MCF 10A (cell line): ENCODE data around the gene SIM1. TPM values are rescaled to one million over a fixed set of nuclear protein-coding genes. Genes with fewer than 3 reads are reported as not detected.

Experiments
- BruUV-seq: library from RNA; stranded (reverse); fragments of 400-500 nt; replicated peaks from 2 replicates; lab custom pipeline; 2021; lab: Mats Ljungman, UMichigan
- CTCF ChIA-PET: fragments of 300-600 bp; sonication (Branson Sonifier 250); formaldehyde crosslinking; extraction: SDS; loops from one replicate; lab custom pipeline; 2021; ENCODE audit warnings: antibody characterized with exemption, inconsistent platforms; lab: Yijun Ruan, JAX
- POLR2A ChIA-PET: fragments of 300-600, 350-650 bp; sonication (Branson Sonifier 250); formaldehyde crosslinking; extraction: SDS; loops from one replicate; lab custom pipeline; 2020; ENCODE audit warnings: antibody characterized with exemption, inconsistent platforms; lab: Yijun Ruan, JAX
- DNase-seq: peaks from one replicate; pipeline ENCODE4 v3.0.0-alpha.2; 2018; ENCODE audit not compliant: unreplicated experiment
- H3K27ac Mint-ChIP-seq: one replicate; pipeline ENCODE4 v1.8.0; 2022; ENCODE audit warnings: mild to moderate bottlenecking, low read depth, mixed read lengths; ENCODE audit not compliant: unreplicated experiment
- H3K27me3 Mint-ChIP-seq: one replicate; pipeline ENCODE4 v1.8.0; 2022; ENCODE audit warnings: mixed read lengths; ENCODE audit not compliant: insufficient read depth, unreplicated experiment
- H3K36me3 Mint-ChIP-seq: one replicate; pipeline ENCODE4 v1.8.0; 2022; ENCODE audit warnings: mild to moderate bottlenecking, moderate library complexity, mixed read lengths; ENCODE audit not compliant: insufficient read depth, unreplicated experiment
- H3K4me1 Mint-ChIP-seq: one replicate; pipeline ENCODE4 v1.8.0; 2022; ENCODE audit warnings: mixed read lengths; ENCODE audit not compliant: insufficient read depth, unreplicated experiment
- H3K4me3 Mint-ChIP-seq: one replicate; pipeline ENCODE4 v1.8.0; 2022; ENCODE audit warnings: mild to moderate bottlenecking, moderate library complexity, mixed read lengths; ENCODE audit not compliant: unreplicated experiment
- H3K9me3 Mint-ChIP-seq: one replicate; pipeline ENCODE4 v1.8.0; 2022; ENCODE audit warnings: mixed read lengths; ENCODE audit not compliant: unreplicated experiment
- intact Hi-C: fragments of 100-400 bp; cut with micrococcal nuclease; formaldehyde crosslinking; loops from 2 replicates; pipeline ENCODE4 v1.14.1; 2022
- total RNA-seq: library from RNA; stranded (reverse); gene quantifications from 2 replicates; pipeline ENCODE4 v1.2.3, GENCODE V29; 2022
- TF ChIP-seq, protein P1 (sequence below): fragments of 200-600 bp; IDR thresholded peaks from one replicate; pipeline ENCODE4 v1.8.0; 2022; ENCODE audit warnings: antibody characterized with exemption, mild to moderate bottlenecking; ENCODE audit not compliant: unreplicated experiment

Gene SIM1
- total RNA-seq, 1 experiment from 2014 or later = not detected

DNA sequence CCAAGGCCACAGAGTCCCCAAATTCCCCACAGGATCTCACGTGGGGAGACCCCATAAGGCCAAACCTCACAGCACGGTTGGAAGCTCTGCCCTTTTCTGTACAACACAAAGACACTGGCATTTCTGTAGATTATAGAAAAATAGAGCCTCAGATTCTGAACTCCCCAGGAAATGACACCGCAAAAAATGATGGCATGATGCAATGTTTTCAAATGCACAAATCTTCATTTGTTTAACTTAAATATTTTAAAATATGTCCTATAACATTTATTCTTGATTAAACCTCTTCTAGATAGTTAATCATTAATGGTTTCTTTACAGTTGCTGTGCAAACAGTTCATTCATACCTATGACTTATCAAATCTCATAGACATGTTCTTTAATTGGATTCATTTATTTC, 33.8 kb downstream of the SIM1 start:
- intact Hi-C loops = no loop called here
- Mint-ChIP-seq H3K4me3 (no peak overlapping the region), H3K9me3 (no peaks in the 10 kb centered on the region), H3K27ac (no peak overlapping the region), H3K36me3 (no peaks in the 10 kb centered on the region), H3K27me3 (no peaks in the 10 kb centered on the region), H3K4me1 (peaks cover 4% of the 10 kb centered on the region)
- TF ChIP-seq, protein P1, sequence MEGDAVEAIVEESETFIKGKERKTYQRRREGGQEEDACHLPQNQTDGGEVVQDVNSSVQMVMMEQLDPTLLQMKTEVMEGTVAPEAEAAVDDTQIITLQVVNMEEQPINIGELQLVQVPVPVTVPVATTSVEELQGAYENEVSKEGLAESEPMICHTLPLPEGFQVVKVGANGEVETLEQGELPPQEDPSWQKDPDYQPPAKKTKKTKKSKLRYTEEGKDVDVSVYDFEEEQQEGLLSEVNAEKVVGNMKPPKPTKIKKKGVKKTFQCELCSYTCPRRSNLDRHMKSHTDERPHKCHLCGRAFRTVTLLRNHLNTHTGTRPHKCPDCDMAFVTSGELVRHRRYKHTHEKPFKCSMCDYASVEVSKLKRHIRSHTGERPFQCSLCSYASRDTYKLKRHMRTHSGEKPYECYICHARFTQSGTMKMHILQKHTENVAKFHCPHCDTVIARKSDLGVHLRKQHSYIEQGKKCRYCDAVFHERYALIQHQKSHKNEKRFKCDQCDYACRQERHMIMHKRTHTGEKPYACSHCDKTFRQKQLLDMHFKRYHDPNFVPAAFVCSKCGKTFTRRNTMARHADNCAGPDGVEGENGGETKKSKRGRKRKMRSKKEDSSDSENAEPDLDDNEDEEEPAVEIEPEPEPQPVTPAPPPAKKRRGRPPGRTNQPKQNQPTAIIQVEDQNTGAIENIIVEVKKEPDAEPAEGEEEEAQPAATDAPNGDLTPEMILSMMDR = no peak
- POLR2A ChIA-PET = interaction anchor here (0.7 kb wide), 1 partner anchor 293 kb away, joined by 3 read pairs; no protein-coding TSS in a partner anchor
- BruUV-seq = no TSS peak
- CTCF ChIA-PET = interaction anchor here (0.7 kb wide), 1 partner anchor 191 kb away, joined by 3 read pairs; no protein-coding TSS in a partner anchor
- DNase-seq = no peak

DNA sequence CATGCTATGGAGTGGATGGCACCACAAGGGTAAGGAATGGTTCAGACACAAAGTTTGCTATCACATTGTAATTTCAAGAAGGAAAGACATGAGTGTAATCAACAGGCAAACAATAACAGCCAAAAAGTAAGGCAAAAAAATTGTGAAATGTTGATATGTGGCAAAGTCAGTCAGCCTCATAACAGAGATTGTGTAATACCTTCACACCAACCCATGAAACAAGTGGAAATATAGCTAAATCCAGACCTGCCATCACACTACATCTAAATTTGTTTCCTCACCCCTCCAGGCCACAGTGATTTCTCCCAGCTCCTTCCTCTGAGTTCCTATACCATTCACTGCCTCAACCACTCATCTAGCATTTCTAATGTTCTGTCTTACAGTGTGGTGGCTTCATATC, 37.3 kb downstream of the SIM1 start:
- Mint-ChIP-seq H3K4me1 (no peaks in the 10 kb centered on the region), H3K9me3 (no peaks in the 10 kb centered on the region), H3K27me3 (no peaks in the 10 kb centered on the region), H3K36me3 (no peaks in the 10 kb centered on the region), H3K4me3 (no peak overlapping the region), H3K27ac (no peak overlapping the region)
- no TSS peak for BruUV-seq
- POLR2A ChIA-PET = no interaction called here
- DNase-seq = peak; percentile 13
- TF ChIP-seq, protein P1 = no peak
- CTCF ChIA-PET = no interaction called here
- intact Hi-C loops = no loop called here

DNA sequence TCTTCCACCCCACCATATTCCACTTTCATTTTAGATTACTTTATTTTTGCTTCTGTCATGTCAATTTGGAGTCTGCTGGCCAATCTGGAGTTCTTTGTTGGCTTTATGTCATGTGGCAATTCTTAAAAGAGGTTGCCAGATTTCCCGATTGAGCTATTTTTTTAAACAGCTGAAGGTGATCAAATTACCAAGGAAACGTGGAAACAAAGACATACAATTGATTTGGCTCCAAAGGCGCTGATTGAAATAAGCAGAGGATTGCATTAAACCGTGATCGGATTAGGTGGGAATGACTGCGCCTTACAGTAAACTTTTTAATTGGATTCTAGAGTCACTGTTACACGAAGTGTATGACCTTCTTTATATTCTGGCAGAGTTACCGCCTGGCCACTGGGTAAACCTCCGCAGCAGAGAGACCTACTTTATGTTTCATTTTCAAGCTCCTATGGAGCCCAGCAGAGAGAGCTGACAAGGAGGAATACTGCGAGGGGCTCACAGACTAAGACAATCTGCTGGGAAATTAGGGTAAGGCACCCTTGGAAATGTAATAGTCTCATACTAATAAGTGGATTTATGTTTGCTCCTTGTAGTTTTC, 37.9 kb downstream of the SIM1 start:
- TF ChIP-seq, protein P1 = no peak
- intact Hi-C loops = no loop called here
- H3K36me3 Mint-ChIP-seq = no peaks in the 10 kb centered on the region
- H3K4me1 Mint-ChIP-seq = no peaks in the 10 kb centered on the region
- ChIA-PET POLR2A (no interaction called here), CTCF (interaction anchor here (0.6 kb wide), 1 partner anchor 420 kb away, joined by 3 read pairs; no protein-coding TSS in a partner anchor)
- no peaks in the 10 kb centered on the region for H3K9me3 Mint-ChIP-seq
- no peak overlapping the region for H3K4me3 Mint-ChIP-seq
- no peak for DNase-seq
- no TSS peak for BruUV-seq
- no peak overlapping the region for H3K27ac Mint-ChIP-seq
- no peaks in the 10 kb centered on the region for H3K27me3 Mint-ChIP-seq

DNA sequence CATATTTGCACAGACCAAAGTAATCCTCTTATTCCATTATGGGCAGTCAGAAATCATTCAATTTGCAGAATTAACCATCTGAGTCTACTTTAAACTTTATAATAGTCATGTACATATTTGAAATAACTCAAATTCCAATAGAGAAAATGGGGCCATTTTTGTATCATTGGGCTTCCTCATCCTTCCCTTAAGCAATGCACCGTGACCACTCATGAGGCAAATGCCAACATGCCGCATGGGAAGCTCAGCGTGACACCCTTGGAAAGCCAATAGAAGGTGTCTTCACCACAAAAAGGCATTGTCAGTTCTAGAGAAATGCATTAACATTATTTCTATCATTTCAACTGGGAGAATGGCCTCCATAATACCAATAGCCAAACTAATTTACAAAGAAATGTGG, 38.5 kb downstream of the SIM1 start:
- Mint-ChIP-seq H3K4me3 (no peak overlapping the region), H3K9me3 (no peaks in the 10 kb centered on the region), H3K4me1 (no peaks in the 10 kb centered on the region), H3K27ac (no peak overlapping the region), H3K27me3 (no peaks in the 10 kb centered on the region), H3K36me3 (no peaks in the 10 kb centered on the region)
- TF ChIP-seq, protein P1 = no peak
- intact Hi-C loops = no loop called here
- DNase-seq = no peak
- CTCF ChIA-PET = no interaction called here
- BruUV-seq = no TSS peak
- POLR2A ChIA-PET = no interaction called here
